Measurements from ENCODE around the gene SBF2.

SBF2 gene

DNA sequence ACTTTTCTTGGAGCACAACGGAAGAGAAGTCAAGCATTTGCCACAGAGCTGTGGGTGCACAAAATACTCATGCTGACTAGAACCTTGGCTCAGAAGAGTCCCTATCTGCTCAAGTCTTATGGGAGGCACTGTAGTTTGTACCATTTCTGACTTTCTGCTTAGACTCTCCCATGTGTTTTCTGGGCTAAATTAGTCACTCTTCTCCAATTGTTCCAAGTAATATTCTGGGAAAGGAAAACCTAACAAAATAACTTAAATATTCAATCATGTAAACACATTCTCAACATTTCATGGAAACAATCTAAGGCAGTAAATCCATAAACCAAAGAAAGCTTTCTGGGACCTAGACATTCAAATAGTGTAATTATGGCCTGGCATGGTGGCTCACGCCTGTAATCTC is 409.4 kb downstream of the SBF2 start:
- TF ChIP-seq, protein P1, sequence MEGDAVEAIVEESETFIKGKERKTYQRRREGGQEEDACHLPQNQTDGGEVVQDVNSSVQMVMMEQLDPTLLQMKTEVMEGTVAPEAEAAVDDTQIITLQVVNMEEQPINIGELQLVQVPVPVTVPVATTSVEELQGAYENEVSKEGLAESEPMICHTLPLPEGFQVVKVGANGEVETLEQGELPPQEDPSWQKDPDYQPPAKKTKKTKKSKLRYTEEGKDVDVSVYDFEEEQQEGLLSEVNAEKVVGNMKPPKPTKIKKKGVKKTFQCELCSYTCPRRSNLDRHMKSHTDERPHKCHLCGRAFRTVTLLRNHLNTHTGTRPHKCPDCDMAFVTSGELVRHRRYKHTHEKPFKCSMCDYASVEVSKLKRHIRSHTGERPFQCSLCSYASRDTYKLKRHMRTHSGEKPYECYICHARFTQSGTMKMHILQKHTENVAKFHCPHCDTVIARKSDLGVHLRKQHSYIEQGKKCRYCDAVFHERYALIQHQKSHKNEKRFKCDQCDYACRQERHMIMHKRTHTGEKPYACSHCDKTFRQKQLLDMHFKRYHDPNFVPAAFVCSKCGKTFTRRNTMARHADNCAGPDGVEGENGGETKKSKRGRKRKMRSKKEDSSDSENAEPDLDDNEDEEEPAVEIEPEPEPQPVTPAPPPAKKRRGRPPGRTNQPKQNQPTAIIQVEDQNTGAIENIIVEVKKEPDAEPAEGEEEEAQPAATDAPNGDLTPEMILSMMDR (conservative IDR thresholded peaks at IDR 0.05; ENCODE audit: low read depth, low read length), result no peak
- no peak overlapping the region for H3K4me3 ChIP-seq (ENCODE audit: low read depth, low read length)
- DNase-seq (ENCODE audit: low read depth), result no peak

DNA sequence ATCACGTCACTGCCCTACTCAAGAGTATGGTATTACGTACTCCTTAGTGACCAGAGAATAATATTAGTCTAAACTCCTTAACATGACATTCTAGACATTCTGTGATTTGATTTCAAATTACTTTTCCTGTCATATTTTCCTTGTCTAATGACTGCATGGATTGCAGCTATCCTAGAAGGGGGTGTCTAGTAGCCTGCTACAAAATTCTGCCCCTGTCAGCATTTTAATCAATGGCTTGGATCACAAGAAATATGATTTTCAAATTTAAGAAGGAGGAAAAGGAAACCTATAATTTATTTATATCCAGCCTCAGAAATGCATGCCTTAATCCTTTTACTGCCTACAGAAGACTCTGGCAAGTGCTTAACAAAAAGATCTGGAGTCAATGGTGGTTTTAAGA is 413.4 kb downstream of the SBF2 start:
- TF ChIP-seq, protein P1 (conservative IDR thresholded peaks at IDR 0.05; ENCODE audit: low read depth, low read length), result no peak
- no peak overlapping the region for H3K4me3 ChIP-seq (ENCODE audit: low read depth, low read length)
- DNase-seq (ENCODE audit: low read depth), result no peak

DNA sequence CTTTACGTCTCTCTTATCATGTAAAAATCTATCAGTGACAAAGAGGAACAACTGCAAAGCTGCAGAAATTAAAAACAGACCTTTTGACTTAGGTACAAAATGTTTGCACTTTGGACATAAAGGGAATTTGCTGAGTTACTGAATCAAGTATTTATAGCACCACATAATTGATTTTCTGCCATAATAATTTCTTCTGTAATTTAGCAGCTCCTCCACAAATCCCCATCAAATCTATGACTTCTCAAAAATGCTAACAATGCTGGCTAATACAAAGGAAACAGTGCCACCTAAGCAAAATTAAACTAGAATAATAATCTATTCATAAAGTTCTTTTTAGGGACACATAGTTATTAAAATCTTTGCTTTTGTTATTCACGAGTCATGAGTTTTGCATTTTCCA is 415.1 kb downstream of the SBF2 start:
- DNase-seq (ENCODE audit: low read depth), result no peak
- no peak overlapping the region for H3K4me3 ChIP-seq (ENCODE audit: low read depth, low read length)
- TF ChIP-seq, protein P1 (conservative IDR thresholded peaks at IDR 0.05; ENCODE audit: low read depth, low read length), result no peak

DNA sequence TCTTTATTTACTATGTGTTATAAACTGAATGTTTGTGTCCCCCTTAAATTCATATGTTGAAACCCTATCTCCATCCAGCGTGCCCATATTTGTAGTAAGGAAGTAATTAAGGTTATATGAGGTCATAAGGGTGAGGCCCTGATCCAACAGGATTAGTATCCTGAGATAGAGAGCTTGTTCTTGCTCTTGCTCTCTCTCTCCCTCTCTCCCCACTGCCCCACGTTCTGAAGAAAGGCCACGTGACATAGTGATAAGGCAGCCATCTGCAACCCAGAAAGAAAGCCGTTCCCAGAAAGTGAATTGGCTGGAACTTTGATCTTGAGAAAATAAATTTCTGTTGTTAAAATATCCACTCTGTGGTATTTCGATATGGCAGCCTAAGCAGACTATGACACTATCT is 417.7 kb downstream of the SBF2 start:
- TF ChIP-seq, protein P1 (conservative IDR thresholded peaks at IDR 0.05; ENCODE audit: low read depth, low read length), result no peak
- DNase-seq (ENCODE audit: low read depth), result no peak

DNA sequence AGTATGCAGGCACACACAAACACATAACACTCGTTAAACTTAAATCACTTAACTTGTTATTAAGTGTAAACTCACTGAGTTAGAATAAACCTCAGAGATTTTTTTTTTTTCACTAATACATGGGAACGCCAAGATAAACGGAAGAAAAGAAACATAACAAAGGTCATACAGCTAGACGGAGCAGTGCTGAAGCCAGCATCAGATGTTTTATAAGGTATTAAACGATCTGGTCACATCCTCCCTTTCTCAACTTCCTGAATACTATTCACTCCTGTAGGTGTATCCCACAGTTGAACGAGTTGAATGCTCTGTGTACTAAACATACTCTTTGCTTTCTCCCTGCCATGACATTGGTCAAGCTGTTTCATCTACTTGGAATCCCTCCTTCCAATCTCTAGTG is 418.2 kb downstream of the SBF2 start:
- H3K4me3 ChIP-seq (ENCODE audit: low read depth, low read length), result no peak overlapping the region
- peak; percentile 54 for DNase-seq (ENCODE audit: low read depth)
- TF ChIP-seq, protein P1 (conservative IDR thresholded peaks at IDR 0.05; ENCODE audit: low read depth, low read length), result no peak

More for the DNA sequence above, 417.7 kb downstream of the SBF2 start:
- no peak overlapping the region for H3K4me3 ChIP-seq (ENCODE audit: low read depth, low read length)

DNA sequence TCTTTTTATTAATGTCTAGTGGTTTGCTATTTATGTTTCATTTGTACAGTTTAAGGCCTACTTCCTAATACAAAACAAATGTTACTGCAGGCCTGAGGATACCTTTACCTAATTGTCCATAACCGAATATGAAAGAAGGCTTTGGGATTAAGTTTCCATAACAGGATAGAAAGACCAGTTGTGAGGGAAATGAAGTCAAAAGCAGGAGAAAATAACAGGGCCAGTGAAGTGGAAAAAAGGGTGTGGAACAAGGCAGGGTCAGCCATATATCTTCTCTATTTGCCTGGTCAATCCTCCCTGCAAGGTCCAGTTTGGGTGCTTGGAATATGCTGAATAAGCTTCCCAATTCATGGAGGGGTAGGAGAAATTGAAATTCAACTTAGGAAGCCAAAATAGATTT is 418.6 kb downstream of the SBF2 start:
- DNase-seq (ENCODE audit: low read depth), result no peak
- H3K4me3 ChIP-seq (ENCODE audit: low read depth, low read length), result no peak overlapping the region
- TF ChIP-seq, protein P1 (conservative IDR thresholded peaks at IDR 0.05; ENCODE audit: low read depth, low read length), result no peak

DNA sequence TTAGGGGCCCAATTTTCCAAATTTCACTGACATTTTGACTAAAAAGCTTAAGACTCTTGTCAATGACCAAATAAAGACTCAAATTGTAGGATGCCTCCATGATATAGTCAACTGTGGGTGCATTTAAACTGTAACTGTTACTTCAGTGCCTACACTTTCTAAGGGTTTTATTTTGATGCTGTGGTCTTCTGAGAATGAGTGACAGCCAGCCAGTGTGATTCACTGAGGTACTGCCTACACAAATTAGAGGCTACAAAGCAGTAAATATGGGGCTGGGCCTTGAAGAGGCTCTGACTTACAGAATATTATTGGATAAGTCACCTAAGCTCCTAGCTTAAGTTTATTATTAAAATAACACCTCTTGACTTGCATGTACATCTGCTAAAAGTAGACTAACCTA is 419.6 kb downstream of the SBF2 start:
- no peak for DNase-seq (ENCODE audit: low read depth)
- no peak overlapping the region for H3K4me3 ChIP-seq (ENCODE audit: low read depth, low read length)
- TF ChIP-seq, protein P1 (conservative IDR thresholded peaks at IDR 0.05; ENCODE audit: low read depth, low read length), result no peak
